Loucy (cell line): ENCODE measurements around the gene TNFRSF14.

Experiments
- H2AFZ ChIP-seq: fragments of 200-600 bp; sonication (generic); 2 replicates; pipeline ENCODE4 v1.6.0; 2016; ENCODE audit warnings: antibody characterized with exemption, mild to moderate bottlenecking, low read length, moderate library complexity
- H3F3A ChIP-seq: fragments of 200-600 bp; 2 replicates; pipeline ENCODE4 v1.6.0; 2016; ENCODE audit warnings: antibody characterized with exemption, low read depth, mild to moderate bottlenecking
- H3K27me3 ChIP-seq: fragments of 200-600 bp; sonication (generic); 2 replicates; pipeline ENCODE4 v1.6.1; 2014; ENCODE audit warnings: low read length, mild to moderate bottlenecking; ENCODE audit not compliant: insufficient read depth, poor library complexity, severe bottlenecking
- H3K36me3 ChIP-seq: fragments of 200-600 bp; sonication (generic); 2 replicates; pipeline ENCODE4 v1.6.1; 2016; ENCODE audit warnings: low read length; ENCODE audit not compliant: insufficient read depth
- H3K4me1 ChIP-seq: fragments of 200-600 bp; sonication (generic); 2 replicates; pipeline ENCODE4 v1.5.1; 2014; ENCODE audit warnings: low read length, mild to moderate bottlenecking; ENCODE audit not compliant: insufficient read depth, poor library complexity, severe bottlenecking
- H3K4me2 ChIP-seq: fragments of 200-600 bp; sonication (generic); 2 replicates; pipeline ENCODE4 v1.6.0; 2014; ENCODE audit warnings: antibody characterized with exemption, low read length, low read depth, mild to moderate bottlenecking; ENCODE audit not compliant: poor library complexity, severe bottlenecking
- H3K4me3 ChIP-seq: fragments of 200-600 bp; sonication (generic); 2 replicates; pipeline ENCODE4 v1.5.1; 2014; ENCODE audit warnings: low read length, mild to moderate bottlenecking, mixed read lengths; ENCODE audit not compliant: poor library complexity, severe bottlenecking
- H3K79me2 ChIP-seq: fragments of 200-600 bp; sonication (generic); 2 replicates; pipeline ENCODE4 v1.6.1; 2014; ENCODE audit warnings: low read length; ENCODE audit not compliant: insufficient read depth
- H3K9ac ChIP-seq: fragments of 200-600 bp; sonication (generic); 2 replicates; pipeline ENCODE4 v1.6.0; 2014; ENCODE audit warnings: mild to moderate bottlenecking, low read depth, low read length, moderate library complexity; ENCODE audit not compliant: poor library complexity, severe bottlenecking
- H3K9me2 ChIP-seq: fragments of 200-600 bp; sonication (generic); replicated peaks from 2 replicates; pipeline ENCODE4 v1.6.1; 2016; ENCODE audit warnings: low read depth, low read length, mixed read lengths
- H3K9me3 ChIP-seq: fragments of 200-600 bp; sonication (generic); 2 replicates; pipeline ENCODE4 v1.6.1; 2014; ENCODE audit warnings: mild to moderate bottlenecking, antibody characterized with exemption, low read length, low read depth; ENCODE audit not compliant: insufficient read depth
- H4K20me1 ChIP-seq: fragments of 200-600 bp; sonication (generic); 2 replicates; pipeline ENCODE4 v1.6.0; 2014; ENCODE audit warnings: antibody characterized with exemption, low read length, mild to moderate bottlenecking; ENCODE audit not compliant: insufficient read depth, poor library complexity, severe bottlenecking
- EZH2phosphoT487 ChIP-seq: fragments of 200-600 bp; IDR thresholded peaks from 2 replicates; pipeline ENCODE4 v1.6.1; 2018; ENCODE audit warnings: antibody characterized with exemption, mild to moderate bottlenecking, moderate library complexity, borderline replicate concordance
- TF ChIP-seq, protein P1 (sequence below): fragments of 200-600 bp; sonication (generic); conservative IDR thresholded peaks from 2 replicates; pipeline ENCODE4 v1.5.1; 2014; ENCODE audit warnings: mild to moderate bottlenecking, antibody characterized with exemption, low read length

The TNFRSF14 gene

GRCh38 chr1:2556277-2556677, at the start of gene TNFRSF14:
Gene TNFRSF14 (plus strand): TSS chr1:2556371. CDS start chr1:2556665, 294 bp downstream.
- no peak within 1 kb of the TSS for H2AFZ ChIP-seq
- no peak for TF ChIP-seq EZH2phosphoT487
- TF ChIP-seq, protein P1, sequence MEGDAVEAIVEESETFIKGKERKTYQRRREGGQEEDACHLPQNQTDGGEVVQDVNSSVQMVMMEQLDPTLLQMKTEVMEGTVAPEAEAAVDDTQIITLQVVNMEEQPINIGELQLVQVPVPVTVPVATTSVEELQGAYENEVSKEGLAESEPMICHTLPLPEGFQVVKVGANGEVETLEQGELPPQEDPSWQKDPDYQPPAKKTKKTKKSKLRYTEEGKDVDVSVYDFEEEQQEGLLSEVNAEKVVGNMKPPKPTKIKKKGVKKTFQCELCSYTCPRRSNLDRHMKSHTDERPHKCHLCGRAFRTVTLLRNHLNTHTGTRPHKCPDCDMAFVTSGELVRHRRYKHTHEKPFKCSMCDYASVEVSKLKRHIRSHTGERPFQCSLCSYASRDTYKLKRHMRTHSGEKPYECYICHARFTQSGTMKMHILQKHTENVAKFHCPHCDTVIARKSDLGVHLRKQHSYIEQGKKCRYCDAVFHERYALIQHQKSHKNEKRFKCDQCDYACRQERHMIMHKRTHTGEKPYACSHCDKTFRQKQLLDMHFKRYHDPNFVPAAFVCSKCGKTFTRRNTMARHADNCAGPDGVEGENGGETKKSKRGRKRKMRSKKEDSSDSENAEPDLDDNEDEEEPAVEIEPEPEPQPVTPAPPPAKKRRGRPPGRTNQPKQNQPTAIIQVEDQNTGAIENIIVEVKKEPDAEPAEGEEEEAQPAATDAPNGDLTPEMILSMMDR, result no peak; the same call in 1 of the 2 replicates

GRCh38 chr1:2506901-2507565, 49.1 kb upstream of the TNFRSF14 start:
- peaks cover 30% of the 10 kb centered on the region; the same call in 1 of the 2 replicates for H3K36me3 ChIP-seq

More at GRCh38 chr1:2556277-2556677, at the start of gene TNFRSF14:
- Histone ChIP-seq H3K4me1 (peaks cover 27% of the 10 kb centered on the region), H3K36me3 (no peaks in the 10 kb centered on the region), H3K4me2 (peak within 1 kb of the TSS; percentile 95), H3K4me3 (peak within 1 kb of the TSS; percentile 84), H3K79me2 (peaks cover 21% of the 10 kb centered on the region), H3F3A (no peaks in the 10 kb centered on the region), H3K27me3 (no peaks in the 10 kb centered on the region), H4K20me1 (peaks cover 9% of the 10 kb centered on the region), H3K9ac (peak within 1 kb of the TSS; percentile 97), H3K9me2 (no peaks in the 10 kb centered on the region), H3K9me3 (no peaks in the 10 kb centered on the region)

DNA sequence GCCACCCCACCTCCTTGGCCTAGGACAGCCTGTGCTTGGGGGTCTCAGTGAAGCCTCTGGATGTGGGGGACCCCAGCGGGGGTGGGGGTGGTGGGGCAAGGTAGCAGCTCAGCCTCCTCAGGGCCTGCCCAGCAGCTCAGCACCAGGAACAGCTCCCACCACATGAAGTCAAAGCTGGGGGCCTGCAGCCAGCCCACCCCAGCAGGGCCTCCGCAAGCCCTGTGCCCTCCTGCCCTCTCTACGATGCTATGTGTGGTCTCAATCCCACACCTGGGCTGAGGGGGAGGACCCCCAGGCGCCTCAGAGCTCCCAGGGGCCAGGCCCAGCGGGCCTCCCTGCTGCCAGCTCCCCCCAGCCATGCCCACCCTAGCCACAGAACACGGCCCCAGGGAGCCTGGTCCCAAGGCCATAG, 48.4 kb upstream of the TNFRSF14 start:
- Histone ChIP-seq H4K20me1 (no peaks in the 10 kb centered on the region), H3K9ac (no peak overlapping the region), H3K9me2 (no peaks in the 10 kb centered on the region), H3K27me3 (no peaks in the 10 kb centered on the region), H3F3A (no peaks in the 10 kb centered on the region), H3K4me1 (no peaks in the 10 kb centered on the region), H3K79me2 (no peaks in the 10 kb centered on the region), H3K9me3 (no peaks in the 10 kb centered on the region), H3K36me3 (peaks cover 33% of the 10 kb centered on the region; the same call in 1 of the 2 replicates), H2AFZ (no peak overlapping the region), H3K4me3 (no peak overlapping the region), H3K4me2 (no peak overlapping the region)
- TF ChIP-seq, protein P1, result no peak
- TF ChIP-seq EZH2phosphoT487, result no peak

More at GRCh38 chr1:2506901-2507565, 49.1 kb upstream of the TNFRSF14 start:
- Histone ChIP-seq H3K4me3 (no peak overlapping the region), H3K4me2 (no peak overlapping the region), H3K4me1 (no peaks in the 10 kb centered on the region), H4K20me1 (no peaks in the 10 kb centered on the region), H3K27me3 (no peaks in the 10 kb centered on the region), H3K9me3 (no peaks in the 10 kb centered on the region), H3K9me2 (no peaks in the 10 kb centered on the region), H2AFZ (no peak overlapping the region), H3K9ac (no peak overlapping the region), H3F3A (no peaks in the 10 kb centered on the region), H3K79me2 (no peaks in the 10 kb centered on the region)
- TF ChIP-seq, protein P1, result no peak
- TF ChIP-seq EZH2phosphoT487, result no peak
